SK-MEL-5 (cell line): Measurements from ENCODE around the gene PLOD3. TPM values are rescaled to one million over a fixed set of nuclear protein-coding genes. Genes with fewer than 3 reads are reported as not detected.
A peak's percentile ranks its signal among the peaks of the same experiment; 100 is the strongest.
"Not testable (repeated sequence)": the region's sequence is repeated elsewhere in the genome, so short reads cannot be mapped to it uniquely, and the experiment has no call there.

Source experiments
- DNase-seq: peaks from one replicate; pipeline ENCODE4 v3.0.0-alpha.2; 2016; ENCODE audit warnings: low read depth, low spot score
- in situ Hi-C: cut with HindIII; loops from 2 replicates; pipeline ENCODE4 v1.10.0; 2016; ENCODE audit warnings: low sequenced_read_pairs, high pct_unique_total_duplicates, low pct_unique_long_range_greater_than_20kb
- polyA plus RNA-seq, 2 experiments: library from polyadenylated mRNA; depleted of rRNA; stranded (reverse); fragments of >200 nt; gene quantifications; 2 replicates each; pipeline ENCODE4 v1.2.3, GENCODE V29; 2015
- total RNA-seq: library from RNA; depleted of rRNA; stranded (reverse); fragments of >200 nt; shearing (Covaris generic); gene quantifications from 2 replicates; pipeline ENCODE4 v1.2.3, GENCODE V29; 2014; rRNA removed

Gene PLOD3, protein sequence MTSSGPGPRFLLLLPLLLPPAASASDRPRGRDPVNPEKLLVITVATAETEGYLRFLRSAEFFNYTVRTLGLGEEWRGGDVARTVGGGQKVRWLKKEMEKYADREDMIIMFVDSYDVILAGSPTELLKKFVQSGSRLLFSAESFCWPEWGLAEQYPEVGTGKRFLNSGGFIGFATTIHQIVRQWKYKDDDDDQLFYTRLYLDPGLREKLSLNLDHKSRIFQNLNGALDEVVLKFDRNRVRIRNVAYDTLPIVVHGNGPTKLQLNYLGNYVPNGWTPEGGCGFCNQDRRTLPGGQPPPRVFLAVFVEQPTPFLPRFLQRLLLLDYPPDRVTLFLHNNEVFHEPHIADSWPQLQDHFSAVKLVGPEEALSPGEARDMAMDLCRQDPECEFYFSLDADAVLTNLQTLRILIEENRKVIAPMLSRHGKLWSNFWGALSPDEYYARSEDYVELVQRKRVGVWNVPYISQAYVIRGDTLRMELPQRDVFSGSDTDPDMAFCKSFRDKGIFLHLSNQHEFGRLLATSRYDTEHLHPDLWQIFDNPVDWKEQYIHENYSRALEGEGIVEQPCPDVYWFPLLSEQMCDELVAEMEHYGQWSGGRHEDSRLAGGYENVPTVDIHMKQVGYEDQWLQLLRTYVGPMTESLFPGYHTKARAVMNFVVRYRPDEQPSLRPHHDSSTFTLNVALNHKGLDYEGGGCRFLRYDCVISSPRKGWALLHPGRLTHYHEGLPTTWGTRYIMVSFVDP
- 275 and 325 TPM in 2 replicates for total RNA-seq
- 876 and 962 TPM in 2 replicates for polyA plus RNA-seq (2015; cell fraction: cytosol; rRNA removed)
- polyA plus RNA-seq (2015; cell fraction: nucleus; rRNA removed) = 346 and 455 TPM in 2 replicates

DNA sequence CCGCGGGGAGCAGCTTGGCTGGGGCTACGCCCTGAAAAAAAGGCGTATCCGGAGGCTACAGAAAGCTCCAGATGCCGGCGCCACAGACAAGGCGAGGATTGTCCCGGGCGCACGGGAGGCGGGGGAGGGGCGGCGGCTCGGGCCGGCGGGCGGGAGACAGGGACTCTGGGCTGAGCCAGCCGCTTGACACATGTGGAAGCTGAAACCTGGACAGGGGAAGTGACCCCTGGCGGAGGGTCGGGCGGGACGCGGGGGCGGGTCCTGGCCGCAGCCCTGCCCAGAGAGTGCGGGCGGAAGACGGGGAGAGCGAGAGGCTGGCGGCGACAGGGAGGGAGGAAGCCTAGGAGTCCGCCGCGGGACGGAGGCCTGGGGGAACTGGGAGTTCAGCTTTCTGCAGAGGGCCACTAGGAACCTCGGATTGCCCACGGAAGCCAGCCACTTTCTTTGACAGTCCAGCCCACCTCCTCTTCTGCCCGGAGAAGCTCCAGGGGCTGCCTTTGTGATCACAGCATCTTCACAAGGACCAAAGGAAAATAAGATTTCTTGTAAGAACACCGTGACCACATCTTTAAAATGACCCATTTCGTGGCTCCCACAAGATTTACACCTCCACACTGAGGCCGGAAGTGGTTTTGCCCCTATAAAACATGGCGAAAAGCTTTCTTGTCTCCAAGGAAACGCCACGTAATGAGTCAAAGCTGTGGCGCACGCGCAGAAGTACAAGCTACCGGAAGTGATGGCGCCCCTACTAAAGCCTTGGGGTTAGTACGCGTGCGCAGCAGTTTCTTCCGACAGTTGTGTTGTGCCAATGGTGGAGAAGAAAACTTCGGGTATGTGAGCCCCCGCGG is at the start of gene PLOD3, which contains the start of gene ZNHIT1:
PLOD3 (minus strand) TSS at position 194 of the 848 bp plus-strand sequence. CDS start 307 bp downstream, outside the sequence.
ZNHIT1 (plus strand) TSS at position 778 of the 848 bp plus-strand sequence; CDS start at position 809, 31 bp downstream.
- in situ Hi-C loops = no loop called here
- DNase-seq = peak; percentile 100

DNA sequence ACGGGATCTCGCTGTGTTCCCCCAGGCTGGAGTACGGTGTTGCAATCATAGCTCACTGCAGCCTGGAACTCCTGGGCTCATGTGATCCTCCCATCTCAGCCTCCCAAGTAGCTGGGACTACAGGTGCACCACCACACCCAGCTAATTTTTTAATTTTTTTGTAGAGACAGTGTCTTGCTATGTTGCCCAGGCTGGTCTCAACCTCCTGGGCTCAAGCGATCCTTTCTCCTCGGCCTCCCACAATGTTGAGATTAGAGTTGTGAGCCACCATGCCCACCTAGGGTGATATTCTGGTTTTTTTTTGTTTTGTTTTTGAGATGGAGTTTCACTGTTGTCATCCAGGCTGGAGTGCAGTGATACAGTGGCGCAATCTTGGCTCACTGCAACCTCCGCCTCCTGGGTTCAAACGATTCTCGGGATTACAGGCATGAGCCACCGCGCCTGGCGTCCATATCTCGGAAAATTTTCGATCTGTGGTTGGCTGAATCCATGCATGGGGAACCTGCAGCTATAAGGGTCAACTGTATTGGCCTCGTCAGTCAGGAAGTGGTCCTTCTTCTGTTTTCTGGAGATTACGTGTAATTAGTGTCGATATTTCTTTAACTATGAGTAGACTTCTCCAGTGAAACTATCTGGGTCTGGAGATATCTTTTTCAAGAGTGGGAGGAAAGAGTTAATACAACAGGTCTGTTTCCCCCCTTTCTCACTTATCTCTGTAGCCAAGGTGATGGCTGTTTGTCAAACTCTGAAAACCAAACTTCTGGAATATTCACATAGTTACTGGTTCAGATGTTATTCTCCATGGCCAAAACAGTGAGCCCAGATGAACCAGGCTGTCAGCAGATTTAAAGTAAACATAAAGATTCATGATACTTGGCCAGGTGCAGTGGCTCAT is 48.5 kb upstream of the PLOD3 start:
- in situ Hi-C loops = no loop called here

DNA sequence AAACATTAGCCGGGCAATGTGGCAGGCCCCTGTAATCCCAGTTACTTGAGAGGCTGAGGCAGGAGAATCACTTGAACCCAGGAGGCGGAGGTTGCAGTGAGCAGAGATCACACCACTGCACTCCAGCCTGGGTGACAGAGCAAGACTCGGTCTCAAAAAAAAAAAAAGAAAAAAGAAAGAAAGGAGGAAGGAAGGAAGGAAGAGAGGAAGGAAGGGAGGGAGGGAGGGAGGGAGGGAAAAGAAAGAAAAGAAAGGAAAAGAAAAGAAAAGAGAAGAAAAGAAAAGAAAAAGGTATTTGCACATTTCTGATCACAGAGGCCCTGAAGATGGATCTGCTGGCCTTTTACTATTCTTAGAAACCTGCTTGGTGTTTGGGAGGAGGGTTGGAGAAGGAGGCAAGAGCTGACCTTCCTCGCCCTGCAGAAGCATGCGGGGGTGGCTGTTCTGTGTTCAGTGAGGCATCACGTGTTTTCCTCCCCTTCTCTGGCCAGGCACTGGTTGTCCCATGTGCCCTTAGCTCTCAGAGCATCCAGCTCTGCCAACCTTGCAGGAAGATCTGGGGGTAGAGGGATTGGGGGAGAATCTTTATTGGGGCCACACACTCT is 46.8 kb upstream of the PLOD3 start:
- in situ Hi-C loops = not testable (repeated sequence)

More for the DNA sequence above, 48.5 kb upstream of the PLOD3 start:
- DNase-seq = no peak

GRCh38 chr7:101258243-101258731 is 40.9 kb upstream of the PLOD3 start:
- DNase-seq = peak; percentile 87
- in situ Hi-C loops = no loop called here

More for the DNA sequence above, 46.8 kb upstream of the PLOD3 start:
- DNase-seq = peak; percentile 74

GRCh38 chr7:101255796-101256195 is 38.4 kb upstream of the PLOD3 start:
- DNase-seq = no peak
- in situ Hi-C loops = no loop called here

GRCh38 chr7:101253199-101253598 is 35.8 kb upstream of the PLOD3 start:
- in situ Hi-C loops = not testable (repeated sequence)

GRCh38 chr7:101251871-101252659 is 34.7 kb upstream of the PLOD3 start:
- in situ Hi-C loops = no loop called here

More at GRCh38 chr7:101253199-101253598, 35.8 kb upstream of the PLOD3 start:
- not testable (repeated sequence) for DNase-seq

DNA sequence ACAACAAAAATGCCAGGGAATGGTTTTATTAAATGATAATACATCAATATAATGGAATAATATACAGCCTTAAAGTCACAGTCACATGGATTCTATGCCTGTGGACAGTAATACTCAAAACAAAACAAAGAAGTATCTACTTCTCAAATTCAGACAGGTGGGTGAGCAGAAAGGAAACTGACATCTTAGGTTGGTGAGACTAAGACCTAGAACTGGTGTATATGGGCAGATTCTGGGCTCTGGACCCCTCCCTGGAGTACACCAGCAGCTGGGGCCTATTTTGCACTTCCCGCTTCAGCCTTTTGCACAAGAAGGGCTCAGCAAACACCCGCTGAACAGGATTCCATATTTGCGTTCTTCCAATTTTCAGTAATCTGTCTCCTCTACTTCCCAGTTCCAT is 32.9 kb upstream of the PLOD3 start:
- in situ Hi-C loops = no loop called here
- no peak for DNase-seq

More at GRCh38 chr7:101251871-101252659, 34.7 kb upstream of the PLOD3 start:
- peak; percentile 99 for DNase-seq

DNA sequence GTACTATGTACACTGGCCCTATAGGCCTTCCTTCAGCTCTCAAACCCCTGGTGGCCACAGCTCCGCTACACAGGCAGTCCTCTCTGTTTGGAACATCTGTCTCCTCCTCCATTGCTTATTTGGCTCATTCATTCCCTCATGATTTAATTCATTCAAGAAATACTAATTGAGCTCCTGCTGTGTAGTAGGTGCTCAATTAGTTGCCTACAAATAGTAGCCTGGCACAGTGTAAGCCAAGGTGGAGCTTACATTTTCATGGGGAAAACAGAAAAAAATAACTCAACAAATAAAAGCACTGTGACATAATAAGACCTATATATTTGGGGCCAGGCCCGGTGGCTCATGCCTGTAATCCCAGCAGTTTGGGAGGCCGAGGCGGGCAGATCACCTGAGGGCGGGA is 30.9 kb upstream of the PLOD3 start:
- in situ Hi-C loops = no loop called here
- peak; percentile 43 for DNase-seq

GRCh38 chr7:101245147-101245668 is 27.8 kb upstream of the PLOD3 start:
- no peak for DNase-seq
- in situ Hi-C loops = no loop called here

GRCh38 chr7:101244375-101245146 is 27.2 kb upstream of the PLOD3 start, which contains the start of gene FIS1:
FIS1 (minus strand) TSS chr7:101245081; CDS start chr7:101245004, 77 bp downstream.
- DNase-seq = peak; percentile 95
- in situ Hi-C loops = no loop called here

DNA sequence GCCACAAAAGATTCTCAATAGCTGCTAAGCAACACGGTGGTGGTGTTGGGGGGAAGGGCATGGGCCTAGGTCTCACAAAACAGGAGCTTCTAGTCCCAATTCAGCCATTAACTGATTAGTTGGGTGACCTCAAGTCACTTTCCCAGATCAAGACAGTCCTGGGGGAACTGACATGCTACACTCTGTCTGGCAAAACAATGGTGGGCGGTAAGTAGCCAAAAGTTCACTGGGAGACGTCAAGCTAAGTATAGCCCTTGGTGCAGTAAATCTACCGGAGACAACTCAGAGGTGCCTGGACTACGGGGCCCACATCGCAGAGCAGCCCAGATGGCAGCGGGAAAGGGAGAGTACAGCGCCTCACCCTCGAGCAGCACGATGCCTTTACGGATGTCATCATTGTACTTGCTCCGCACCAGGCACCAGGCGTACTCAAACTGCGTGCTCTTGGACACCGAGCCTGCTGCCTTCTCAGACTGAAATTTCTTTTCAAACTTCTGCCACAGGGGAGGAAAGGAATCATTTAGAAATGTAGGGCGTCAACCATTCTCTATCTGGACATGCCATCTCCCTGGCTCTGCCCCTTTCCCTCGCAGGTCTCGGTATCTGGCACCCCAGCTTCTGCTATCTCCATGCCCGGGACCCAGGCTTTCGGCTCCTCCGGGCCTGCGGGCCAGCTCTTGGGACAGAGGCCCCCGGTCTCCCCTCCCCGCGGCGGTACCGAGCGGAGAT is 26.4 kb upstream of the PLOD3 start:
- no peak for DNase-seq
- in situ Hi-C loops = no loop called here

DNA sequence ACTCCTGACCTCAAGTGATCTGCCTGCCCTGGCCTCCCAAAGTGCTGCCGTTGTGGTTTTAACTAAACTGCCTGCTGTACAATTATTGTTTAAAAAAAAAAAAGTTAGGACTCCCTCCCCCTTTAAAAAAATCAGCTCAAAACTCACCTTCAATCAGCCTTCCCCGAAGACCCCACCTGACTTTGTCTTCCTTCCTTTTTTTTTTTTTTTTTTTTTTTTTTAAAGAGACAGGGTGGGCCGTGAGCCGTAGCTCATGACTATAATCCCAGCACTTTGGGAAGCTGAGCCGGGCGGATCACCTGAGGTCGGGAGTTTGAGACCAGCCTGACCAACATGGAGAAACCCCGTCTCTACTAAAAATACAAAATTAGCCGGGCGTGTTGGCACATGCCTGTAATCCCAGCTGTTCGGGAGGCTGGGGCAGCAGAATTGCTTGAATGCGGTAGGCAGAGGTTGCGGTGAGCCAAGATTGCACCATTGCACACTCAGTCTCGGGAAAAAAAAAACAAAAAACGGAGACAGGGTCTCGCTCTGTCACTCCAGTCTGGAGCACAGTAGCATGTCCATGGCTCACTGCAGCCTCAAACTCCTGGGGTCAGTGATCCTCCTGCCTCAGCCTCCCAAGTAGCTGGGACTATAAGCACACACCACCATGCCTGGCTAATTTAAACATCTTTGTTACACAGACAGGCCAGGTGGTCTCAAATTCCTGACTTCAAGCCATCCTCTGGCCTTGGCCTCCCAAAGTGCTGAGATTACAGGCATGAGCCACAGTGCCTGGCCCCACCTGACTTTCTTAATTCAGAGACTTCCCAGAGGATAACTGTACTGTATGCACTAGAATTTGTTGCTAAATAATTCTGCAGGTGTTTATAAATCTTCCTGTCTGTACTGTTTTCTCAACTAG is 24.3 kb upstream of the PLOD3 start:
- no peak for DNase-seq
- in situ Hi-C loops = no loop called here
